ENCODE data around the gene HMCES. TPM values are rescaled to one million over a fixed set of nuclear protein-coding genes. Genes with fewer than 3 reads are reported as not detected.

The HMCES gene
- total and polyA plus RNA-seq, 2 of the 13 experiments (the other 11 are each of a cell fraction or from before 2014, with no cell fraction given): 16.1 to 37.5 TPM

GRCh38 chr3:129316248-129317013 is 37.8 kb downstream of the HMCES start (continued):
- TF ChIP-seq ZNF761 (CRISPR knock-in tag; conservative IDR thresholded peaks at IDR 0.05) (no peak), BORCS8-MEF2B (CRISPR knock-in tag; IDR thresholded peaks at IDR 0.05) (no peak), TRIM24 (CRISPR knock-in tag; IDR thresholded peaks at IDR 0.05) (no peak), ZNF225 (CRISPR knock-in tag; IDR thresholded peaks at IDR 0.05) (no peak; the same call in 1 of the 2 replicates), SP5 (CRISPR knock-in tag; IDR thresholded peaks at IDR 0.05; ENCODE audit: borderline replicate concordance, low read depth) (0 out of 2 replicates have a peak, but pooled peaks have one; percentile 17), ETV6 (CRISPR knock-in tag; conservative IDR thresholded peaks at IDR 0.05) (no peak), FOXO1 (CRISPR knock-in tag; IDR thresholded peaks at IDR 0.05) (no peak; the same call in 1 of the 2 replicates), ZNF737 (CRISPR knock-in tag; IDR thresholded peaks at IDR 0.05; ENCODE audit: borderline replicate concordance) (no peak), ZNF530 (CRISPR knock-in tag; IDR thresholded peaks at IDR 0.05; ENCODE audit: low read depth) (no peak), CC2D1A (CRISPR knock-in tag; IDR thresholded peaks at IDR 0.05) (0 out of 2 replicates have a peak, but pooled peaks have one; percentile 38), AKNA (CRISPR knock-in tag; IDR thresholded peaks at IDR 0.05; ENCODE audit: borderline replicate concordance) (no peak), KMT2A (CRISPR knock-in tag; IDR thresholded peaks at IDR 0.05) (peak; percentile 51), ZBTB21 (CRISPR knock-in tag; IDR thresholded peaks at IDR 0.05) (0 out of 2 replicates have a peak, but pooled peaks have one; percentile 38), PLRG1 (conservative IDR thresholded peaks at IDR 0.05) (no peak), LBX2 (CRISPR knock-in tag; IDR thresholded peaks at IDR 0.05; ENCODE audit: borderline replicate concordance) (no peak), ZNF781 (CRISPR knock-in tag; IDR thresholded peaks at IDR 0.05; ENCODE audit: borderline replicate concordance, not compliant biosample characterization) (no peak), ZNF556 (CRISPR knock-in tag; IDR thresholded peaks at IDR 0.05; ENCODE audit: borderline replicate concordance) (no peak; the same call in 1 of the 2 replicates), LCORL (IDR thresholded peaks at IDR 0.05) (no peak), LCORL (CRISPR knock-in tag; IDR thresholded peaks at IDR 0.05) (peak; percentile 70; the same call in 1 of the 2 replicates)
- TF ChIP-seq, protein P1, sequence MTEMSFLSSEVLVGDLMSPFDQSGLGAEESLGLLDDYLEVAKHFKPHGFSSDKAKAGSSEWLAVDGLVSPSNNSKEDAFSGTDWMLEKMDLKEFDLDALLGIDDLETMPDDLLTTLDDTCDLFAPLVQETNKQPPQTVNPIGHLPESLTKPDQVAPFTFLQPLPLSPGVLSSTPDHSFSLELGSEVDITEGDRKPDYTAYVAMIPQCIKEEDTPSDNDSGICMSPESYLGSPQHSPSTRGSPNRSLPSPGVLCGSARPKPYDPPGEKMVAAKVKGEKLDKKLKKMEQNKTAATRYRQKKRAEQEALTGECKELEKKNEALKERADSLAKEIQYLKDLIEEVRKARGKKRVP (CRISPR knock-in tag; IDR thresholded peaks at IDR 0.05): peak in 1 of 2 experiments; percentile 50; a peak in 1 of 4 replicates
- TF ChIP-seq, protein P2, sequence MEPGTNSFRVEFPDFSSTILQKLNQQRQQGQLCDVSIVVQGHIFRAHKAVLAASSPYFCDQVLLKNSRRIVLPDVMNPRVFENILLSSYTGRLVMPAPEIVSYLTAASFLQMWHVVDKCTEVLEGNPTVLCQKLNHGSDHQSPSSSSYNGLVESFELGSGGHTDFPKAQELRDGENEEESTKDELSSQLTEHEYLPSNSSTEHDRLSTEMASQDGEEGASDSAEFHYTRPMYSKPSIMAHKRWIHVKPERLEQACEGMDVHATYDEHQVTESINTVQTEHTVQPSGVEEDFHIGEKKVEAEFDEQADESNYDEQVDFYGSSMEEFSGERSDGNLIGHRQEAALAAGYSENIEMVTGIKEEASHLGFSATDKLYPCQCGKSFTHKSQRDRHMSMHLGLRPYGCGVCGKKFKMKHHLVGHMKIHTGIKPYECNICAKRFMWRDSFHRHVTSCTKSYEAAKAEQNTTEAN (CRISPR knock-in tag; conservative IDR thresholded peaks at IDR 0.05): peak; percentile 32; the same call in 1 of the 2 replicates
